ENCODE data around the gene NDUFS2. TPM values are rescaled to one million over a fixed set of nuclear protein-coding genes. Genes with fewer than 3 reads are reported as not detected.

Gene NDUFS2
- total and polyA plus RNA-seq, 10 of the 15 experiments (the other 5 are each of a cell fraction or from before 2014, with no cell fraction given), result 66.5 to 215 (median 148) TPM

- no peak for TF ChIP-seq CUX1 (IDR thresholded peaks at IDR 0.05; ENCODE audit: insufficient replicate concordance, low read depth, low read length)
- 0 out of 2 replicates have a peak, but pooled peaks have one; percentile 3 for TF ChIP-seq JUND (IDR thresholded peaks at IDR 0.05; ENCODE audit: low read depth, low read length)
- peak; percentile 50 to 67 (median 61) for TF ChIP-seq CTCF (IDR thresholded peaks at IDR 0.05 in 2 of 3, conservative IDR thresholded peaks at IDR 0.05 in 1 of 3; ENCODE audit: control insufficient read depth in 2 of 3, extremely low read depth in 1 of 3, insufficient read depth in 1 of 3, low read depth in 3 of 3, low read length in 3 of 3)
- TF ChIP-seq SREBF1 (IDR thresholded peaks at IDR 0.05; ENCODE audit: low read length), result no peak; the same call in 1 of the 2 replicates
- TF ChIP-seq POLR2AphosphoS5 (IDR thresholded peaks at IDR 0.05; ENCODE audit: low read length), result peak; percentile 88
Observed at GRCh38 chr1:161165742-161166668, 36.2 kb upstream of the NDUFS2 start, which contains the start of gene PPOX (continued).
